DMS153 (cell line): ENCODE measurements around the gene USP17L20.
"Not testable (repeated sequence)": the region's sequence is repeated elsewhere in the genome, so short reads cannot be mapped to it uniquely, and the experiment has no call there.

Experiments
- DNase-seq: peaks from one replicate; lab custom pipeline; 2025; lab: John Stamatoyannopoulos, UW

Gene USP17L20, protein sequence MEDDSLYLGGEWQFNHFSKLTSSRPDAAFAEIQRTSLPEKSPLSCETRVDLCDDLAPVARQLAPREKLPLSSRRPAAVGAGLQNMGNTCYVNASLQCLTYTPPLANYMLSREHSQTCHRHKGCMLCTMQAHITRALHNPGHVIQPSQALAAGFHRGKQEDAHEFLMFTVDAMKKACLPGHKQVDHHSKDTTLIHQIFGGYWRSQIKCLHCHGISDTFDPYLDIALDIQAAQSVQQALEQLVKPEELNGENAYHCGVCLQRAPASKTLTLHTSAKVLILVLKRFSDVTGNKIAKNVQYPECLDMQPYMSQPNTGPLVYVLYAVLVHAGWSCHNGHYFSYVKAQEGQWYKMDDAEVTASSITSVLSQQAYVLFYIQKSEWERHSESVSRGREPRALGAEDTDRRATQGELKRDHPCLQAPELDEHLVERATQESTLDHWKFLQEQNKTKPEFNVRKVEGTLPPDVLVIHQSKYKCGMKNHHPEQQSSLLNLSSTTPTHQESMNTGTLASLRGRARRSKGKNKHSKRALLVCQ

DNA sequence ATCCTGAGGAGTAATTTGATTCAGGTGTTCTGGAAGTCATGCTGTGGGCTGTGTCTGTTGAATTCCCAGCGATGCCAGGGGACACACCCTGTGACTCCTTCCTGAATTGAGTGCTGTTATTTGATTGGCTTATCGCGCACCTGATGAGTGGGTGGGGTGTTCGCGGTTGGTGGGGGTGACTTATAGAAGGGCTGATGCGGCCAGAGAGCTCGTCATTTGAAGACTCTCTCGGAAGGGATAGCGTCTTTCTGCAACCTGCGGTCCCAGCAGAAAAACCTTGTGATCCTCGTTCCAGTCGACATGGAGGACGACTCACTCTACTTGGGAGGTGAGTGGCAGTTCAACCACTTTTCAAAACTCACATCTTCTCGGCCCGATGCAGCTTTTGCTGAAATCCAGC lies at the start of gene USP17L20:
Gene USP17L20 (plus strand): TSS at position 301 of the 400 bp plus-strand sequence. CDS start 0 bp downstream, at position 301.
- not testable (repeated sequence) for DNase-seq

DNA sequence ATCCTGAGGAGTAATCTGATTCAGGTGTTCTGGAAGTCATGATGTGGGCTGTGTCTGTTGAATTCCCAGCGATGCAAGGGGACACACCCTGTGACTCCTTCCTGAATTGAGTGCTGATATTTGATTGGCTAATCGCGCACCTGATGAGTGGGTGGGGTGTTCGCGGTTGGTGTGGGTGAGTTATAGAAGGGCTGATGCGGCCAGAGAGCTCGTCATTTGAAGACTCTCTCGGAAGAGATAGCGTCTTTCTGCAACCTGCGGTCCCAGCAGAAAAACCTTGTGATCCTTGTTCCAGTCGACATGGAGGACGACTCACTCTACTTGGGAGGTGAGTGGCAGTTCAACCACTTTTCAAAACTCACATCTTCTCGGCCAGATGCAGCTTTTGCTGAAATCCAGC lies 47.6 kb upstream of the USP17L20 start, which contains the start of gene USP17L10:
Gene USP17L10 (plus strand): TSS at position 301 of the 400 bp plus-strand sequence. CDS start 0 bp downstream, at position 301.
- not testable (repeated sequence) for DNase-seq

DNA sequence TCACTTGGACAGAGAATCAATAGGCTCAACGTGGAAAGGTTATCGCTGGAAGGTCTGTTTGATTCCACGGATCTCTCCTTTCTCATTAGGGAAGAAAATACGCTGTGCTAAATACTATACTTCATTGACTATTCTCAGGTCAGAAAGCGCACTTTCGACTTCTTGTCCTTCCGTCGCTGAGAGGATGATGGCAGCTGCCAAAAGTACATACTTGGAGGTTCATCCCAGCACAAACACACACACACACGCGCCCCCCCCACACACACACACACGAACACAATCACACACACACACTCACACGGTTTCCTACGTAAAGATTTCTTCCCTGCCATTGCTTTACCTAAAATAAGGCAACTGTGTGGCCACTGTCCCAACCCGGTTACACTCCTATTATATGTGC lies 43.2 kb upstream of the USP17L20 start:
- not testable (repeated sequence) for DNase-seq

DNA sequence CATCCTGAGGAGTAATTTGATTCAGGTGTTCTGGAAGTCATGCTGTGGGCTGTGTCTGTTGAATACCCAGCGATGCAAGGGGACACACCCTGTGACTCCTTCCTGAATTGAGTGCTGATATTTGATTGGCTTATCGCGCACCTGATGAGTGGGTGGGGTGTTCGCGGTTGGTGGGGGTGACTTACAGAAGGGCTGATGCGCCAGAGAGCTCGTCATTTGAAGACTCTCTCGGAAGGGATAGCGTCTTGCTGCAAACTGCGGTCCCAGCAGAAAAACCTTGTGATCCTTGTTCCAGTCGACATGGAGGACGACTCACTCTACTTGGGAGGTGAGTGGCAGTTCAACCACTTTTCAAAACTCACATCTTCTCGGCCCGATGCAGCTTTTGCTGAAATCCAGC lies 42.8 kb upstream of the USP17L20 start, which contains the start of gene USP17L11:
Gene USP17L11 (plus strand): TSS at position 301 of the 400 bp plus-strand sequence. CDS start 0 bp downstream, at position 301.
- not testable (repeated sequence) for DNase-seq

DNA sequence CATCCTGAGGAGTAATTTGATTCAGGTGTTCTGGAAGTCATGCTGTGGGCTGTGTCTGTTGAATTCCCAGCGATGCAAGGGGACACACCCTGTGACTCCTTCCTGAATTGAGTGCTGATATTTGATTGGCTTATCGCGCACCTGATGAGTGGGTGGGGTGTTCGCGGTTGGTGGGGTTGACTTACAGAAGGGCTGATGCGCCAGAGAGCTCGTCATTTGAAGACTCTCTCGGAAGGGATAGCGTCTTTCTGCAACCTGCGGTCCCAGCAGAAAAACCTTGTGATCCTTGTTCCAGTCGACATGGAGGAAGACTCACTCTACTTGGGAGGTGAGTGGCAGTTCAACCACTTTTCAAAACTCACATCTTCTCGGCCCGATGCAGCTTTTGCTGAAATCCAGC lies 38.1 kb upstream of the USP17L20 start, which contains the start of gene USP17L12:
Gene USP17L12 (plus strand): TSS at position 301 of the 400 bp plus-strand sequence. CDS start 0 bp downstream, at position 301.
- not testable (repeated sequence) for DNase-seq

DNA sequence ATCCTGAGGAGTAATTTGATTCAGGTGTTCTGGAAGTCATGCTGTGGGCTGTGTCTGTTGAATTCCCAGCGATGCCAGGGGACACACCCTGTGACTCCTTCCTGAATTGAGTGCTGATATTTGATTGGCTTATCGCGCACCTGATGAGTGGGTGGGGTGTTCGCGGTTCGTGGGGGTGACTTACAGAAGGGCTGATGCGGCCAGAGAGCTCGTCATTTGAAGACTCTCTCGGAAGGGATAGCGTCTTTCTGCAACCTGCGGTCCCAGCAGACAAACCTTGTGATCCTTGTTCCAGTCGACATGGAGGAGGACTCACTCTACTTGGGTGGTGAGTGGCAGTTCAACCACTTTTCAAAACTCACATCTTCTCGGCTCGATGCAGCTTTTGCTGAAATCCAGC lies 33.3 kb upstream of the USP17L20 start, which contains the start of gene USP17L13:
Gene USP17L13 (plus strand): TSS at position 301 of the 400 bp plus-strand sequence. CDS start 0 bp downstream, at position 301.
- DNase-seq = not testable (repeated sequence)

DNA sequence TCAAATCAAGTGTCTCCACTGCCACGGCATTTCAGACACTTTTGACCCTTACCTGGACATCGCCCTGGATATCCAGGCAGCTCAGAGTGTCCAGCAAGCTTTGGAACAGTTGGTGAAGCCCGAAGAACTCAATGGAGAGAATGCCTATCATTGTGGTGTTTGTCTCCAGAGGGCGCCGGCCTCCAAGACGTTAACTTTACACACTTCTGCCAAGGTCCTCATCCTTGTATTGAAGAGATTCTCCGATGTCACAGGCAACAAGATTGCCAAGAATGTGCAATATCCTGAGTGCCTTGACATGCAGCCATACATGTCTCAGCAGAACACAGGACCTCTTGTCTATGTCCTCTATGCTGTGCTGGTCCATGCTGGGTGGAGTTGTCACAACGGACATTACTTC lies 27.7 kb upstream of the USP17L20 start:
- not testable (repeated sequence) for DNase-seq

DNA sequence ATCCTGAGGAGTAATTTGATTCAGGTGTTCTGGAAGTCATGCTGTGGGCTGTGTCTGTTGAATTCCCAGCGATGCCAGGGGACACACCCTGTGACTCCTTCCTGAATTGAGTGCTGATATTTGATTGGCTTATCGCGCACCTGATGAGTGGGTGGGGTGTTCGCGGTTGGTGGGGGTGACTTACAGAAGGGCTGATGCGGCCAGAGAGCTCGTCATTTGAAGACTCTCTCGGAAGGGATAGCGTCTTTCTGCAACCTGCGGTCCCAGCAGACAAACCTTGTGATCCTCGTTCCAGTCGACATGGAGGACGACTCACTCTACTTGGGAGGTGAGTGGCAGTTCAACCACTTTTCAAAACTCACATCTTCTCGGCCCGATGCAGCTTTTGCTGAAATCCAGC lies 23.8 kb upstream of the USP17L20 start, which contains the start of gene USP17L15:
Gene USP17L15 (plus strand): TSS at position 301 of the 400 bp plus-strand sequence. CDS start 0 bp downstream, at position 301.
- not testable (repeated sequence) for DNase-seq

DNA sequence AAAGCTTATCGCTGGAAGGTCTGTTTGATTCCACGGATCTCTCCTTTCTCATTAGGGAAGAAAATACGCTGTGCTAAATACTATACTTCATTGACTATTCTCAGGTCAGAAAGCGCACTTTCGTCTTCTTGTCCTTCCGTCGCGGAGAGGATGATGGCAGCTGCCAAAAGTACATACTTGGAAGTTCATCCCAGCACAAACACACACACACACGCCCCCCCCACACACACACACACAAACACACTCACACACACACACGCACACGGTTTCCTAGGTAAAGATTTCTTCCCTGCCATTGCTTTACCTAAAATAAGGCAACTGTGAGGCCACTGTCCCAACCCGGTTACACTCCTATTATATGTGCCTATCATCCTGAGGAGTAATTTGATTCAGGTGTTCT lies 19.5 kb upstream of the USP17L20 start:
- DNase-seq = not testable (repeated sequence)

DNA sequence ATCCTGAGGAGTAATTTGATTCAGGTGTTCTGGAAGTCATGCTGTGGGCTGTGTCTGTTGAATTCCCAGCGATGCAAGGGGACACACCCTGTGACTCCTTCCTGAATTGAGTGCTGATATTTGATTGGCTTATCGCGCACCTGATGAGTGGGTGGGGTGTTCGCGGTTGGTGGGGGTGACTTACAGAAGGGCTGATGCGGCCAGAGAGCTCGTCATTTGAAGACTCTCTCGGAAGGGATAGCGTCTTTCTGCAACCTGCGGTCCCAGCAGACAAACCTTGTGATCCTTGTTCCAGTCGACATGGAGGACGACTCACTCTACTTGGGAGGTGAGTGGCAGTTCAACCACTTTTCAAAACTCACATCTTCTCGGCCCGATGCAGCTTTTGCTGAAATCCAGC lies 14.3 kb upstream of the USP17L20 start, which contains the start of gene USP17L17:
Gene USP17L17 (plus strand): TSS at position 301 of the 400 bp plus-strand sequence. CDS start 0 bp downstream, at position 301.
- not testable (repeated sequence) for DNase-seq

DNA sequence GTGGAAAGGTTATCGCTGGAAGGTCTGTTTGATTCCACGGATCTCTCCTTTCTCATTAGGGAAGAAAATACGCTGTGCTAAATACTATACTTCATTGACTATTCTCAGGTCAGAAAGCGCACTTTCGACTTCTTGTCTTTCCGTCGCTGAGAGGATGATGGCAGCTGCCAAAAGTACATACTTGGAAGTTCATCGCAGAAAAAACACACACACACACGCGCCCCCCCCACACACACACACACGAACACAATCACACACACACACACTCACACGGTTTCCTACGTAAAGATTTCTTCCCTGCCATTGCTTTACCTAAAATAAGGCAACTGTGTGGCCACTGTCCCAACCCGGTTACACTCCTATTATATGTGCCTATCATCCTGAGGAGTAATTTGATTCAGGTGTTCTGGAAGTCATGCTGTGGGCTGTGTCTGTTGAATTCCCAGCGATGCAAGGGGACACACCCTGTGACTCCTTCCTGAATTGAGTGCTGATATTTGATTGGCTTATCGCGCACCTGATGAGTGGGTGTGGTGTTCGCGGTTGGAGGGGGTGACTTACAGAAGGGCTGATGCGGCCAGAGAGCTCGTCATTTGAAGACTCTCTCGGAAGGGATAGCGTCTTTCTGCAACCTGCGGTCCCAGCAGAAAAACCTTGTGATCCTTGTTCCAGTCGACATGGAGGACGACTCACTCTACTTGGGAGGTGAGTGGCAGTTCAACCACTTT lies 9.8 kb upstream of the USP17L20 start, which contains the start of gene USP17L18:
Gene USP17L18 (plus strand): TSS at position 678 of the 728 bp plus-strand sequence. CDS start 0 bp downstream, at position 678.
- not testable (repeated sequence) for DNase-seq

DNA sequence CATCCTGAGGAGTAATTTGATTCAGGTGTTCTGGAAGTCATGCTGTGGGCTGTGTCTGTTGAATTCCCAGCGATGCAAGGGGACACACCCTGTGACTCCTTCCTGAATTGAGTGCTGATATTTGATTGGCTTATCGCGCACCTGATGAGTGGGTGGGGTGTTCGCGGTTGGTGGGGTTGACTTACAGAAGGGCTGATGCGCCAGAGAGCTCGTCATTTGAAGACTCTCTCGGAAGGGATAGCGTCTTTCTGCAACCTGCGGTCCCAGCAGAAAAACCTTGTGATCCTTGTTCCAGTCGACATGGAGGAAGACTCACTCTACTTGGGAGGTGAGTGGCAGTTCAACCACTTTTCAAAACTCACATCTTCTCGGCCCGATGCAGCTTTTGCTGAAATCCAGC lies 4.8 kb upstream of the USP17L20 start, which contains the start of gene USP17L19:
Gene USP17L19 (plus strand): TSS at position 301 of the 400 bp plus-strand sequence. CDS start 0 bp downstream, at position 301.
- not testable (repeated sequence) for DNase-seq

DNA sequence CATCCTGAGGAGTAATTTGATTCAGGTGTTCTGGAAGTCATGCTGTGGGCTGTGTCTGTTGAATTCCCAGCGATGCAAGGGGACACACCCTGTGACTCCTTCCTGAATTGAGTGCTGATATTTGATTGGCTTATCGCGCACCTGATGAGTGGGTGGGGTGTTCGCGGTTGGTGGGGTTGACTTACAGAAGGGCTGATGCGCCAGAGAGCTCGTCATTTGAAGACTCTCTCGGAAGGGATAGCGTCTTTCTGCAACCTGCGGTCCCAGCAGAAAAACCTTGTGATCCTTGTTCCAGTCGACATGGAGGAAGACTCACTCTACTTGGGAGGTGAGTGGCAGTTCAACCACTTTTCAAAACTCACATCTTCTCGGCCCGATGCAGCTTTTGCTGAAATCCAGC lies 4.6 kb downstream of the USP17L20 start, which contains the start of gene USP17L21:
Gene USP17L21 (plus strand): TSS at position 301 of the 400 bp plus-strand sequence. CDS start 0 bp downstream, at position 301.
- DNase-seq = not testable (repeated sequence)

DNA sequence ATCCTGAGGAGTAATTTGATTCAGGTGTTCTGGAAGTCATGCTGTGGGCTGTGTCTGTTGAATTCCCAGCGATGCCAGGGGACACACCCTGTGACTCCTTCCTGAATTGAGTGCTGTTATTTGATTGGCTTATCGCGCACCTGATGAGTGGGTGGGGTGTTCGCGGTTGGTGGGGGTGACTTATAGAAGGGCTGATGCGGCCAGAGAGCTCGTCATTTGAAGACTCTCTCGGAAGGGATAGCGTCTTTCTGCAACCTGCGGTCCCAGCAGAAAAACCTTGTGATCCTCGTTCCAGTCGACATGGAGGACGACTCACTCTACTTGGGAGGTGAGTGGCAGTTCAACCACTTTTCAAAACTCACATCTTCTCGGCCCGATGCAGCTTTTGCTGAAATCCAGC lies 9.4 kb downstream of the USP17L20 start, which contains the start of gene USP17L22:
Gene USP17L22 (plus strand): TSS at position 301 of the 400 bp plus-strand sequence. CDS start 0 bp downstream, at position 301.
- not testable (repeated sequence) for DNase-seq

DNA sequence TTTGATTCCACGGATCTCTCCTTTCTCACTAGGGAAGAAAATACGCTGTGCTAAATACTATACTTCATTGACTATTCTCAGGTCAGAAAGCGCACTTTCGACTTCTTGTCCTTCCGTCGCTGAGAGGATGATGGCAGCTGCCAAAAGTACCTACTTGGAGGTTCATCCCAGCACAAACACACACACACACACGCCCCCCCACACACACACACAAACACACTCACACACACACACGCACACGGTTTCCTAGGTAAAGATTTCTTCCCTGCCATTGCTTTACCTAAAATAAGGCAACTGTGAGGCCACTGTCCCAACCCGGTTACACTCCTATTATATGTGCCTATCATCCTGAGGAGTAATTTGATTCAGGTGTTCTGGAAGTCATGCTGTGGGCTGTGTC lies 13.8 kb downstream of the USP17L20 start:
- not testable (repeated sequence) for DNase-seq
